ENCODE results near the gene APIP.

GRCh38 chr11:34860034-34860433 lies 56.1 kb downstream of the APIP start:
- TF ChIP-seq CTCF (IDR thresholded peaks at IDR 0.05) (no peak), POLR2A (IDR thresholded peaks at IDR 0.05; ENCODE audit: low read length) (no peak), EP300 (IDR thresholded peaks at IDR 0.05) (no peak), RARB (CRISPR knock-in tag; IDR thresholded peaks at IDR 0.05) (no peak), BHLHE40 (IDR thresholded peaks at IDR 0.05; ENCODE audit: low read depth, low read length) (no peak), POLR2AphosphoS2 (conservative IDR thresholded peaks at IDR 0.05; ENCODE audit: low read length) (no peak), CBX2 (IDR thresholded peaks at IDR 0.05; ENCODE audit: borderline replicate concordance, low read depth) (no peak), MAX (IDR thresholded peaks at IDR 0.05) (no peak)
- TF ChIP-seq, protein P1, sequence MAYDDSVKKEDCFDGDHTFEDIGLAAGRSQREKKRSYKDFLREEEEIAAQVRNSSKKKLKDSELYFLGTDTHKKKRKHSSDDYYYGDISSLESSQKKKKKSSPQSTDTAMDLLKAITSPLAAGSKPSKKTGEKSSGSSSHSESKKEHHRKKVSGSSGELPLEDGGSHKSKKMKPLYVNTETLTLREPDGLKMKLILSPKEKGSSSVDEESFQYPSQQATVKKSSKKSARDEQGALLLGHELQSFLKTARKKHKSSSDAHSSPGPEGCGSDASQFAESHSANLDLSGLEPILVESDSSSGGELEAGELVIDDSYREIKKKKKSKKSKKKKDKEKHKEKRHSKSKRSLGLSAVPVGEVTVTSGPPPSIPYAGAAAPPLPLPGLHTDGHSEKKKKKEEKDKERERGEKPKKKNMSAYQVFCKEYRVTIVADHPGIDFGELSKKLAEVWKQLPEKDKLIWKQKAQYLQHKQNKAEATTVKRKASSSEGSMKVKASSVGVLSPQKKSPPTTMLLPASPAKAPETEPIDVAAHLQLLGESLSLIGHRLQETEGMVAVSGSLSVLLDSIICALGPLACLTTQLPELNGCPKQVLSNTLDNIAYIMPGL (CRISPR knock-in tag; IDR thresholded peaks at IDR 0.05; ENCODE audit: borderline replicate concordance): no peak

All from A549 (cell line).